ENCODE measurements around the gene GRN.

The GRN gene

DNA sequence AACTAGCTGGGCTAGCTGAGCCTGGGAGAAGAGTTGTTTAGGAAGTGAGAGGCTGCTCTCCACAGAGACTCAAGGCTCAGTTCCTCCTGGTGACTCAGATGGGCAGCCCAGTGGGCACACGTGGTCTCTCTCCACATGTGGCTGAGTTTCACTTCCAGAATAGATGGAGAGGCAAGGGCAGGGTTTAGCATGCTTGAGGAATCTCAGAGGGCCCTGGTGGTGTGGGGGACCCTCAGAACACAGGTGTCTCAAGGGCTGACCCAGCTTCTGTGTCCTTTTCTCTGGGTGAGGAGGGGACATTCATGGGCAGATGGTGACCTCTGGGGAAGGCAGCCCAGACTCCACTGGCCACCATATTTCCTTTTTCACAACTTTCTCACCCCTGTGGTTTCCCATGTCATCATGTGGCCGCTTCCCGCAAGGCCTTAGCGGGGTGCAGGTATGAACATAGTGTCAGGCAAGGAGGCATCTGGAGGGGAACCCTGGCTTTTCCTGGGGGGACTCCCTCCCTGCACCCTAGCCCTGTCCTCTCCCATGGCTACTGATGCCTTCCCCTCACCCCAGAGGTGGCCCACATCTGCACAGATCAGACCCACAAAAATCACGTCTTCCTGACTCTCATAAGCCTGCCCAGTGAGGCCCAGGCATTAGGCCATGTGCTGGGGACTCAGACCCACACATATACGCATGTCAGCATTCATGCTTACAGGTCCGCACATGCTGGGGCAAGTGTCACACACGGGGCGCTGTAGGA is 3.3 kb downstream of the GRN start:
- DNase-seq = no peak
- Histone ChIP-seq H3K4me3 (ENCODE audit: low read depth in 1 of 2, low read length in 2 of 2) (no peak overlapping the region), H4K20me1 (ENCODE audit: insufficient read depth, low read length) (peaks cover 13% of the 10 kb centered on the region), H3K9ac (ENCODE audit: low read depth, low read length) (no peak overlapping the region), H3K9me3 (ENCODE audit: insufficient read depth, low read length, severe bottlenecking) (no peaks in the 10 kb centered on the region), H3K36me3 (ENCODE audit: insufficient read depth, low read length) (peaks cover 38% of the 10 kb centered on the region), H3K27ac (ENCODE audit: low read length) (no peak overlapping the region), H3K4me1 (ENCODE audit: insufficient read depth, low read length) (peaks cover 21% of the 10 kb centered on the region), H3K27me3 (ENCODE audit: insufficient read depth, low read length, poor library complexity) (no peaks in the 10 kb centered on the region), H2AFZ (ENCODE audit: low read depth, low read length) (no peak overlapping the region), H3K79me2 (ENCODE audit: insufficient read depth, low read length) (peaks cover 11% of the 10 kb centered on the region), H3K4me2 (ENCODE audit: insufficient read depth, low read length) (no peak overlapping the region)
- ATAC-seq (ENCODE audit: insufficient read depth, low read depth) = no peak
- no peak for TF ChIP-seq EZH2 (IDR thresholded peaks at IDR 0.05; ENCODE audit: borderline replicate concordance, low read depth, low read length, severe bottlenecking)
- TF ChIP-seq, protein P1, sequence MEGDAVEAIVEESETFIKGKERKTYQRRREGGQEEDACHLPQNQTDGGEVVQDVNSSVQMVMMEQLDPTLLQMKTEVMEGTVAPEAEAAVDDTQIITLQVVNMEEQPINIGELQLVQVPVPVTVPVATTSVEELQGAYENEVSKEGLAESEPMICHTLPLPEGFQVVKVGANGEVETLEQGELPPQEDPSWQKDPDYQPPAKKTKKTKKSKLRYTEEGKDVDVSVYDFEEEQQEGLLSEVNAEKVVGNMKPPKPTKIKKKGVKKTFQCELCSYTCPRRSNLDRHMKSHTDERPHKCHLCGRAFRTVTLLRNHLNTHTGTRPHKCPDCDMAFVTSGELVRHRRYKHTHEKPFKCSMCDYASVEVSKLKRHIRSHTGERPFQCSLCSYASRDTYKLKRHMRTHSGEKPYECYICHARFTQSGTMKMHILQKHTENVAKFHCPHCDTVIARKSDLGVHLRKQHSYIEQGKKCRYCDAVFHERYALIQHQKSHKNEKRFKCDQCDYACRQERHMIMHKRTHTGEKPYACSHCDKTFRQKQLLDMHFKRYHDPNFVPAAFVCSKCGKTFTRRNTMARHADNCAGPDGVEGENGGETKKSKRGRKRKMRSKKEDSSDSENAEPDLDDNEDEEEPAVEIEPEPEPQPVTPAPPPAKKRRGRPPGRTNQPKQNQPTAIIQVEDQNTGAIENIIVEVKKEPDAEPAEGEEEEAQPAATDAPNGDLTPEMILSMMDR (IDR thresholded peaks at IDR 0.05; ENCODE audit: borderline replicate concordance, extremely low read depth, low read length, poor library complexity, severe bottlenecking) = no peak

DNA sequence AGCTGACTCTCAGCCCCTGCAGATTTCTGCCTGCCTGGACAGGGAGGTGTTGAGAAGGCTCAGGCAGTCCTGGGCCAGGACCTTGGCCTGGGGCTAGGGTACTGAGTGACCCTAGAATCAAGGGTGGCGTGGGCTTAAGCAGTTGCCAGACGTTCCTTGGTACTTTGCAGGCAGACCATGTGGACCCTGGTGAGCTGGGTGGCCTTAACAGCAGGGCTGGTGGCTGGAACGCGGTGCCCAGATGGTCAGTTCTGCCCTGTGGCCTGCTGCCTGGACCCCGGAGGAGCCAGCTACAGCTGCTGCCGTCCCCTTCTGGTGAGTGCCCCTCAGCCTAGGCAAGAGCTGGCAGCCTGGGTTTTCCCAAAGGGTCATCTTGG is 3.9 kb downstream of the GRN start:
- Histone ChIP-seq H3K4me1 (ENCODE audit: insufficient read depth, low read length) (peaks cover 21% of the 10 kb centered on the region), H3K27ac (ENCODE audit: low read length) (no peak overlapping the region), H3K79me2 (ENCODE audit: insufficient read depth, low read length) (peaks cover 11% of the 10 kb centered on the region), H2AFZ (ENCODE audit: low read depth, low read length) (no peak overlapping the region), H3K36me3 (ENCODE audit: insufficient read depth, low read length) (peaks cover 38% of the 10 kb centered on the region), H3K27me3 (ENCODE audit: insufficient read depth, low read length, poor library complexity) (no peaks in the 10 kb centered on the region), H3K9me3 (ENCODE audit: insufficient read depth, low read length, severe bottlenecking) (no peaks in the 10 kb centered on the region), H3K4me3 (ENCODE audit: low read depth in 1 of 2, low read length in 2 of 2) (no peak overlapping the region), H3K4me2 (ENCODE audit: insufficient read depth, low read length) (no peak overlapping the region), H4K20me1 (ENCODE audit: insufficient read depth, low read length) (peaks cover 13% of the 10 kb centered on the region), H3K9ac (ENCODE audit: low read depth, low read length) (no peak overlapping the region)
- no peak for DNase-seq
- no peak for ATAC-seq (ENCODE audit: insufficient read depth, low read depth)
- TF ChIP-seq, protein P1 (IDR thresholded peaks at IDR 0.05; ENCODE audit: borderline replicate concordance, extremely low read depth, low read length, poor library complexity, severe bottlenecking) = no peak
- TF ChIP-seq EZH2 (IDR thresholded peaks at IDR 0.05; ENCODE audit: borderline replicate concordance, low read depth, low read length, severe bottlenecking) = no peak

DNA sequence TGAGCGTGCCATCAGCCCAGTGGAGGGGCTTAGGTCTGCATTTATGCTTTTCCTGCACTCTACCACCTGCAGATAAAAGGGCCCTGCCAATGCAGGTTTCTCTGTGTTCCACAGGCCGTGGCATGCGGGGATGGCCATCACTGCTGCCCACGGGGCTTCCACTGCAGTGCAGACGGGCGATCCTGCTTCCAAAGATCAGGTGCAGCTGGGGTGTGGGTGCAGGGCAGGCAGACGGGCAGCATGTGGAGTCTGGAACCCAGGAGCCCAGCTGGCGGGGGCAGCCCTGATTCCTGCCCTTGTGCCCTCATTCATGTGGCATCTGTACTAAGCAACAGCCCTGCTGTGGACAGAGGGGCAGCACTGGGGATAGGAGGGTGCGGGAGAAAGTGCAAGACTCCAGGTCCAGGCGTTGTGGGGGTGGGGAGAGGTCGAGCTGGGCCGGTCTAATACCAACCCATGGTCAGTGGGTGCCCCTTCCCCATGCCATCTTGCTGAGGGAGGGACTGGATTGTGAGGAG is 4.5 kb downstream of the GRN start:
- H3K79me2 ChIP-seq (ENCODE audit: insufficient read depth, low read length) = peaks cover 11% of the 10 kb centered on the region
- H2AFZ ChIP-seq (ENCODE audit: low read depth, low read length) = no peak overlapping the region
- H3K4me3 ChIP-seq (ENCODE audit: low read depth in 1 of 2, low read length in 2 of 2) = no peak overlapping the region
- ATAC-seq (ENCODE audit: insufficient read depth, low read depth) = no peak
- no peak overlapping the region for H3K27ac ChIP-seq (ENCODE audit: low read length)
- no peak for DNase-seq
- H3K9me3 ChIP-seq (ENCODE audit: insufficient read depth, low read length, severe bottlenecking) = no peaks in the 10 kb centered on the region
- TF ChIP-seq EZH2 (IDR thresholded peaks at IDR 0.05; ENCODE audit: borderline replicate concordance, low read depth, low read length, severe bottlenecking) = no peak
- TF ChIP-seq, protein P1 (IDR thresholded peaks at IDR 0.05; ENCODE audit: borderline replicate concordance, extremely low read depth, low read length, poor library complexity, severe bottlenecking) = no peak
- peaks cover 13% of the 10 kb centered on the region for H4K20me1 ChIP-seq (ENCODE audit: insufficient read depth, low read length)
- no peak overlapping the region for H3K9ac ChIP-seq (ENCODE audit: low read depth, low read length)
- no peaks in the 10 kb centered on the region for H3K27me3 ChIP-seq (ENCODE audit: insufficient read depth, low read length, poor library complexity)
- peaks cover 38% of the 10 kb centered on the region for H3K36me3 ChIP-seq (ENCODE audit: insufficient read depth, low read length)
- peaks cover 15% of the 10 kb centered on the region for H3K4me1 ChIP-seq (ENCODE audit: insufficient read depth, low read length)
- no peak overlapping the region for H3K4me2 ChIP-seq (ENCODE audit: insufficient read depth, low read length)
